Rectal smooth muscle tissue (tissue), 1 donor: ENCODE results near the gene HLCS.
A peak's percentile ranks its signal among the peaks of the same experiment; 100 is the strongest.
"Not testable (repeated sequence)": the region's sequence is repeated elsewhere in the genome, so short reads cannot be mapped to it uniquely, and the experiment has no call there.

Experiments used
- H3K27ac ChIP-seq: one replicate; pipeline ENCODE4 v1.7.0; 2013; ENCODE audit warnings: low read depth, low read length, inconsistent platforms
- H3K27me3 ChIP-seq: one replicate; pipeline ENCODE4 v1.7.0; 2013; ENCODE audit warnings: low read length; ENCODE audit not compliant: control insufficient read depth, insufficient read depth
- H3K36me3 ChIP-seq: one replicate; pipeline ENCODE4 v1.7.0; 2013; ENCODE audit warnings: low read length; ENCODE audit not compliant: control insufficient read depth, insufficient read depth
- H3K4me1 ChIP-seq: one replicate; pipeline ENCODE4 v1.7.0; 2013; ENCODE audit warnings: low read length; ENCODE audit not compliant: control insufficient read depth, insufficient read depth
- H3K4me3 ChIP-seq: one replicate; pipeline ENCODE4 v1.7.0; 2013; ENCODE audit warnings: low read length
- H3K9ac ChIP-seq: one replicate; pipeline ENCODE4 v1.7.0; 2013; ENCODE audit warnings: low read length

The HLCS gene

DNA sequence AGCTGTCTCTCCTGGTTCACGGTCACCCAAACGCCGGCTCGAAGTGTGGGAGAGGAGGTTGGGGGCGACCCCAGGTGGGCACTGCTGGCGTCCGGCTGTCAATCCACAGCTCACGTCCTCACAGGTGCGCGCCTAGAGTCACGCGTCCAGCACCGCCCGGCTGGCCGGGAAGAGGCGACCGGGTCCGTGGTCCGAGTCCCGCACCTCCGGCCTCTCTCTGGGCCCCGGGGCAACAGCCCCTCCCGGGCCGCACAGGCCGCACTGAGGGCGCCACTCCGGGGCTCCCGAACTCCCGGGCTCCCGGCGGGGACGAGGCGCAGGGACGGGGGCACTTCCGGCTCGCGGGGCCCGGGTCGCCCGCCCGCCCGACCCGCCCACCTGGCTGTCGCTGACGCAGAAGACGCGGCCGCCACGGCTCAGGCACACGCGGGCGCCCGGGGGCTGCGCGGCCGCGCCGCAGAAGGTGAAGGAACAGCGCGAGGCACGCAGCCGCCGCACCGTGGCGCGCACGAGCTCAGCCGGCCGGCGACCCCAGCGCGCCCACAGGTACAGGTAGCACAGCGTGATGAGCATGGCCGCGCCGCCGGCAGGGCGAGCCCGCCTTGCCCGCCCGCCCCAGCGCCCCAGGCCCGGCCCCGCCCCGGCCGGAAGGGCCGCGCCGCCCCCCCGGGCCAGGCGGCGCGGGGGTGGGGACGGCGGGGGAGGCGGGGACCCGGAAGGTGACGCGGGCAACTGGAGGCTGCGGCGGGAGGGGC, at the start of gene HLCS:
HLCS (minus strand) TSS at position 604 of the 755 bp plus-strand sequence; CDS start at position 573, 31 bp downstream.
- no peaks in the 10 kb centered on the region for H3K27me3 ChIP-seq
- H3K4me3 ChIP-seq: peak within 1 kb of the TSS; percentile 89
- peaks cover 2% of the 10 kb centered on the region for H3K4me1 ChIP-seq
- H3K36me3 ChIP-seq: no peaks in the 10 kb centered on the region
- H3K27ac ChIP-seq: peak within 1 kb of the TSS; percentile 74
- peak within 1 kb of the TSS; percentile 38 for H3K9ac ChIP-seq

GRCh38 chr21:37009740-37010341, 43.4 kb upstream of the HLCS start:
- Histone ChIP-seq H3K27me3 (peaks cover 17% of the 10 kb centered on the region), H3K4me3 (peak overlapping the region; percentile 52), H3K36me3 (no peaks in the 10 kb centered on the region), H3K9ac (peak overlapping the region; percentile 40), H3K4me1 (no peaks in the 10 kb centered on the region), H3K27ac (no peak overlapping the region)

DNA sequence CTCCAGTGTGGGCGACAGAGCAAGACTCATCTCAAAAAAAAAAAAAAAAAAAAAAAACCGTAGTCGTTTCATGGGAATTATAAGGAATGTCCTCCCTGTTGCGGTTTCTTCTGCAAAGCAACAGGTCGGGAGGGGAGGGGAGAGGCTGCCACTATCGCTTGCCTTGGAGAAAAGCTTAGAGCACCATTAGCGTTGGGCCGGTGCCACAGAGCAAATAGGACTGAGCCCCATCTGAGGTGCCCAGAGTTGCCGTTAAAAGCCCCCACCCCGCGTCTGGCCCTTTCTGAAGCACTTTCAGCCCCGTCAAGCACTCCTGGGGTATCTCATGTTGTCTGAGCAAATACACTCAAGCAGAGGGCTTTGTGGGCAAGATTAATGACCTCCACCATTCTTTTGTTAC, 42.3 kb upstream of the HLCS start:
- H3K9ac ChIP-seq: no peak overlapping the region
- H3K4me3 ChIP-seq: no peak overlapping the region
- no peaks in the 10 kb centered on the region for H3K36me3 ChIP-seq
- H3K27me3 ChIP-seq: peaks cover 17% of the 10 kb centered on the region
- H3K4me1 ChIP-seq: no peaks in the 10 kb centered on the region
- H3K27ac ChIP-seq: no peak overlapping the region

- Histone ChIP-seq H3K4me3 (peak within 1 kb of the TSS; percentile 32), H3K27me3 (peaks cover 17% of the 10 kb centered on the region), H3K36me3 (no peaks in the 10 kb centered on the region), H3K27ac (no peak within 1 kb of the TSS), H3K4me1 (no peaks in the 10 kb centered on the region), H3K9ac (no peak within 1 kb of the TSS)
Measured at GRCh38 chr21:37006486-37007291, 40.2 kb upstream of the HLCS start, which contains the start of gene RIPPLY3. TSS of gene RIPPLY3 (plus strand) at chr21:37006702. CDS start at chr21:37006773, 71 bp downstream.

- Histone ChIP-seq H3K9ac (no peak overlapping the region), H3K4me3 (peak overlapping the region; percentile 8), H3K36me3 (no peaks in the 10 kb centered on the region), H3K27ac (no peak overlapping the region), H3K27me3 (peaks cover 17% of the 10 kb centered on the region), H3K4me1 (no peaks in the 10 kb centered on the region)
Measured at GRCh38 chr21:37005548-37006485, 39.3 kb upstream of the HLCS start.

DNA sequence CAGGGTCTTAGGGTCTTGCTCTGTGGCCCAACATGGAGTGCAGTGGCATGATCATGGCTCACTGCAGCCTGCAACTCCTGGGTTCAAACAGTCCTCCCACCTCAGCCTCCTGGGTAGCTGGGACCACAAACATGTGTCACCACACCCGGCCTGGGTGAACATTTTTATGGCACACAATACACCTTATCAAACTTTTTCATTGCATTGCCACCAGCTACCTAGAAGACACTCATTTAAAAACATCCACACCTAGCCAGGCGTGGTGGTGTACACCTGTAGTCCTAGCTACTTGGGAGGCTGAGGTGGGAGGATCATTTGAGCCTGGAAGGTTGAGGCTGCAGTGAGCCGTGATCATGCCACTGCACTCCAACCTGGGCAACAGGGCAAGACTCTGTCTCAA, 37.4 kb upstream of the HLCS start:
- H3K27me3 ChIP-seq: peaks cover 17% of the 10 kb centered on the region
- H3K4me1 ChIP-seq, H3K9ac ChIP-seq, H3K4me3 ChIP-seq, H3K36me3 ChIP-seq, H3K27ac ChIP-seq: not testable (repeated sequence)

DNA sequence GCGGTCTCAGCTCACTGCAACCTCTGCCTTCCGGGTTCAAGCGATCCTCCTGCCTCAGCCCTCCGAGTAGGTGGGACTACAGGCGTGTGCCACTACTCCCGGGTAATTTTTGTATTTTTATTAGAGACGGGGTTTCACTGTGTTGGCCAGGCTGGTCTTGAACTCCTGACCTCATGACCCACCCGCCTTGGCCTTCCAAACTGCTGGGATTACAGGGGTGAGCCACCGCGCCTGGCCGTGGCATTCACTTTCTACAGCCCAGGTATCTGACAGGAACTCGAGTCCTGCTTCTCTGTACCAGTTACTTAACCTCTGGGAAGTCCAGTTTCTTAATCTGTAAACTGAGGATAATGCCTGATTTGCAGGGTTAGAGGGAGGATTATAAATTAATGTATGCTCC, 36.4 kb upstream of the HLCS start:
- H3K4me1 ChIP-seq: not testable (repeated sequence)

DNA sequence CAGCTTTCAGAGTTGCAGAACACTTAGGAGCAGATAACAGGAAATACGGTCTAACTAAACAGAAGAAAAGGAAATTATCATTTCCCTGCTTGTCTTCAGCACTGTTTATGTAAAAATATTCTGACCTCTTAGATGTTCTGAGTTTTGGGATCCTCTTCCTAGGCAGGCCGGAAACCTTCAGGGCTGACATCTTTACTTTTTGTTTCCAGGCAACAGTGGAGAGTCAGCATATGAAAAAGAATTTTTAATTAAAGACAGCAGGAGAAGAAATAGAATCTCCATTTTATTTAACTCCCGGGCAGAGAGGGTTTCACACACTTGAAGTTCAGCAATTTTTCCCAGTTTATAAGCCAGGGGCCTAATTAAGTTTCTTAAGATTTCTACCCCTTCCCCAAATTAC, 35.0 kb upstream of the HLCS start:
- H3K27me3 ChIP-seq: peaks cover 5% of the 10 kb centered on the region
- no peaks in the 10 kb centered on the region for H3K36me3 ChIP-seq
- H3K4me1 ChIP-seq: no peaks in the 10 kb centered on the region
- H3K4me3 ChIP-seq: no peak overlapping the region
- no peak overlapping the region for H3K27ac ChIP-seq
- no peak overlapping the region for H3K9ac ChIP-seq

More for the DNA sequence above, 36.4 kb upstream of the HLCS start:
- not testable (repeated sequence) for H3K27ac ChIP-seq, H3K36me3 ChIP-seq, H3K4me3 ChIP-seq, H3K9ac ChIP-seq
- H3K27me3 ChIP-seq: peaks cover 12% of the 10 kb centered on the region

- Histone ChIP-seq H3K4me3 (no peak overlapping the region), H3K27me3 (no peaks in the 10 kb centered on the region), H3K36me3 (no peaks in the 10 kb centered on the region), H3K27ac (no peak overlapping the region), H3K4me1 (no peaks in the 10 kb centered on the region), H3K9ac (no peak overlapping the region)
Measured at GRCh38 chr21:37000381-37000780, 33.9 kb upstream of the HLCS start.

GRCh38 chr21:36999131-36999898, 32.8 kb upstream of the HLCS start:
- Histone ChIP-seq H3K4me3 (no peak overlapping the region), H3K27ac (no peak overlapping the region), H3K4me1 (no peaks in the 10 kb centered on the region), H3K9ac (no peak overlapping the region), H3K27me3 (no peaks in the 10 kb centered on the region), H3K36me3 (no peaks in the 10 kb centered on the region)

GRCh38 chr21:36995285-36995684, 28.8 kb upstream of the HLCS start:
- not testable (repeated sequence) for H3K4me3 ChIP-seq, H3K27ac ChIP-seq, H3K9ac ChIP-seq, H3K27me3 ChIP-seq, H3K4me1 ChIP-seq, H3K36me3 ChIP-seq
